AG09309 (cell line): Measurements from ENCODE around the gene PARD3.

Experiments used
- DNase-seq: peaks from one replicate; pipeline ENCODE4 v3.0.0-alpha.2; 2010; ENCODE audit warnings: low read depth
- H3K4me3 ChIP-seq: 2 replicates; pipeline ENCODE4 v1.5.1; 2011; ENCODE audit warnings: mild to moderate bottlenecking, low read depth, low read length, moderate library complexity; ENCODE audit not compliant: control insufficient read depth
- CTCF ChIP-seq: IDR thresholded peaks from 2 replicates; pipeline ENCODE4 v1.5.1; 2011; ENCODE audit warnings: mild to moderate bottlenecking, low read depth, low read length, inconsistent platforms; ENCODE audit not compliant: insufficient read depth, control insufficient read depth; ENCODE audit errors: missing control alignments

PARD3 gene

GRCh38 chr10:34538281-34538829, 276.7 kb downstream of the PARD3 start:
- H3K4me3 ChIP-seq, result no peak overlapping the region
- TF ChIP-seq CTCF, result no peak
- no peak for DNase-seq

- no peak for TF ChIP-seq CTCF
- no peak for DNase-seq
- H3K4me3 ChIP-seq, result no peak overlapping the region
Observed at GRCh38 chr10:34537629-34538231, 277.4 kb downstream of the PARD3 start.

GRCh38 chr10:34535872-34536271, 279.2 kb downstream of the PARD3 start:
- no peak for TF ChIP-seq CTCF
- DNase-seq, result no peak
- H3K4me3 ChIP-seq, result no peak overlapping the region

- H3K4me3 ChIP-seq, result no peak overlapping the region
- no peak for TF ChIP-seq CTCF
- DNase-seq, result no peak
Observed at GRCh38 chr10:34530778-34531177, 284.3 kb downstream of the PARD3 start.

- TF ChIP-seq CTCF, result no peak
- DNase-seq, result peak; percentile 81
- H3K4me3 ChIP-seq, result no peak overlapping the region
Observed at GRCh38 chr10:34528320-34528719, 286.8 kb downstream of the PARD3 start.

- 0 out of 2 replicates have a peak overlapping the region, but pooled peaks have one; percentile 5 for H3K4me3 ChIP-seq
- peak; percentile 37 for TF ChIP-seq CTCF
- DNase-seq, result peak; percentile 95
Observed at GRCh38 chr10:34526758-34527730, 288.1 kb downstream of the PARD3 start.
